T-helper 22 cell (primary cell): Measurements from ENCODE around the gene AP3B1.
"Not testable (repeated sequence)": the region's sequence is repeated elsewhere in the genome, so short reads cannot be mapped to it uniquely, and the experiment has no call there.

Source experiments
- DNase-seq: peaks from one replicate; pipeline ENCODE4 v3.0.0-alpha.2; 2020; ENCODE audit warnings: low read depth

AP3B1 gene

GRCh38 chr5:78243091-78243490 lies 51.4 kb downstream of the AP3B1 start:
- no peak for DNase-seq

- DNase-seq: no peak
These were observed 52.5 kb downstream of the AP3B1 start for GRCh38 chr5:78242001-78242400.

GRCh38 chr5:78237911-78238310 lies 56.6 kb downstream of the AP3B1 start:
- DNase-seq: no peak

GRCh38 chr5:78236046-78236445 lies 58.5 kb downstream of the AP3B1 start:
- no peak for DNase-seq

- DNase-seq: no peak
These were observed 59.2 kb downstream of the AP3B1 start for GRCh38 chr5:78235289-78235688.

GRCh38 chr5:78234804-78235203 lies 59.7 kb downstream of the AP3B1 start:
- no peak for DNase-seq

- DNase-seq: no peak
These were observed 62.3 kb downstream of the AP3B1 start for GRCh38 chr5:78232163-78232562.

GRCh38 chr5:78224358-78224757 lies 70.1 kb downstream of the AP3B1 start:
- no peak for DNase-seq

GRCh38 chr5:78221964-78222451 lies 72.5 kb downstream of the AP3B1 start:
- DNase-seq: no peak

GRCh38 chr5:78221467-78221866 lies 73.0 kb downstream of the AP3B1 start:
- no peak for DNase-seq

GRCh38 chr5:78215972-78216371 lies 78.5 kb downstream of the AP3B1 start:
- no peak for DNase-seq

GRCh38 chr5:78215565-78215964 lies 78.9 kb downstream of the AP3B1 start:
- DNase-seq: no peak

GRCh38 chr5:78213799-78214198 lies 80.7 kb downstream of the AP3B1 start:
- DNase-seq: no peak

GRCh38 chr5:78211052-78211451 lies 83.4 kb downstream of the AP3B1 start:
- no peak for DNase-seq

GRCh38 chr5:78204241-78204640 lies 90.3 kb downstream of the AP3B1 start:
- DNase-seq: no peak

- DNase-seq: no peak
These were observed 90.7 kb downstream of the AP3B1 start for GRCh38 chr5:78203815-78204214.

- no peak for DNase-seq
These were observed 104.1 kb downstream of the AP3B1 start for GRCh38 chr5:78190402-78190801.

- DNase-seq: not testable (repeated sequence)
These were observed 105.8 kb downstream of the AP3B1 start for GRCh38 chr5:78188681-78189080.

GRCh38 chr5:78187172-78187571 lies 107.3 kb downstream of the AP3B1 start:
- DNase-seq: no peak

GRCh38 chr5:78182838-78183237 lies 111.7 kb downstream of the AP3B1 start:
- DNase-seq: no peak

- DNase-seq: no peak
These were observed 116.1 kb downstream of the AP3B1 start for GRCh38 chr5:78178356-78178755.

GRCh38 chr5:78170335-78170734 lies 124.2 kb downstream of the AP3B1 start:
- DNase-seq: not testable (repeated sequence)

GRCh38 chr5:78162253-78162862 lies 132.1 kb downstream of the AP3B1 start:
- DNase-seq: no peak

- no peak for DNase-seq
These were observed 137.5 kb downstream of the AP3B1 start for GRCh38 chr5:78157001-78157400.
